Measurements from ENCODE around the gene TMEM63C. TPM values are rescaled to one million over a fixed set of nuclear protein-coding genes. Genes with fewer than 3 reads are reported as not detected.

The TMEM63C gene
- total RNA-seq, 1 donor from 2014 or later: 1.5 TPM

DNA sequence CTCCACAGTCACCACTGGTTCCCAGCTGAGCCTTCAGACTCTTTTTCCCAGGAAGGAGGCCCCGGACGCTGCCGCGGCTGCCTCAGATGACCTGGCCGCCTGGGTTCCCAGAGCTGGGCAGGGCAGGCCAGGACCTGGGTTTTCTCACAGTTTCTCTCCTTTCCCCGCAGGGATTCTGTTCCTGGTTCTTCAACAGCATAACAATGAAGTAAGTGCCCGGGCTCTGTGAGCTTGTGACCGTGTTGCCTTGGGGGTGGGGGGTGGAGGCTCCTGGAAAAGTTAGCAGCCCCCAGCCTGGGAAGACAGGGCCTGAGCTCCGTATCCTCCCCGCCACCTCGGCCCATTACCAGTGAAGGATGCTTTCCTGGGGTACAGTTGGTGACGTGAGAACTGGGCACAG lies 43.7 kb downstream of the TMEM63C start:
- ATAC-seq (ENCODE audit: low read depth) (no peak), DNase-seq (no peak)
- H3K27me3 Mint-ChIP-seq: peaks cover 2% of the 10 kb centered on the region
- no peaks in the 10 kb centered on the region for H3K36me3 Mint-ChIP-seq (ENCODE audit: low read depth)
- POLR2A ChIA-PET: no interaction called here
- TF ChIP-seq, protein P1, sequence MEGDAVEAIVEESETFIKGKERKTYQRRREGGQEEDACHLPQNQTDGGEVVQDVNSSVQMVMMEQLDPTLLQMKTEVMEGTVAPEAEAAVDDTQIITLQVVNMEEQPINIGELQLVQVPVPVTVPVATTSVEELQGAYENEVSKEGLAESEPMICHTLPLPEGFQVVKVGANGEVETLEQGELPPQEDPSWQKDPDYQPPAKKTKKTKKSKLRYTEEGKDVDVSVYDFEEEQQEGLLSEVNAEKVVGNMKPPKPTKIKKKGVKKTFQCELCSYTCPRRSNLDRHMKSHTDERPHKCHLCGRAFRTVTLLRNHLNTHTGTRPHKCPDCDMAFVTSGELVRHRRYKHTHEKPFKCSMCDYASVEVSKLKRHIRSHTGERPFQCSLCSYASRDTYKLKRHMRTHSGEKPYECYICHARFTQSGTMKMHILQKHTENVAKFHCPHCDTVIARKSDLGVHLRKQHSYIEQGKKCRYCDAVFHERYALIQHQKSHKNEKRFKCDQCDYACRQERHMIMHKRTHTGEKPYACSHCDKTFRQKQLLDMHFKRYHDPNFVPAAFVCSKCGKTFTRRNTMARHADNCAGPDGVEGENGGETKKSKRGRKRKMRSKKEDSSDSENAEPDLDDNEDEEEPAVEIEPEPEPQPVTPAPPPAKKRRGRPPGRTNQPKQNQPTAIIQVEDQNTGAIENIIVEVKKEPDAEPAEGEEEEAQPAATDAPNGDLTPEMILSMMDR (IDR thresholded peaks at IDR 0.05): no peak
- intact Hi-C loops (cut with micrococcal nuclease): no loop called here
- H3K4me1 Mint-ChIP-seq: no peaks in the 10 kb centered on the region
- H3K4me3 Mint-ChIP-seq: no peak overlapping the region
- CTCF ChIA-PET: no interaction called here
- H3K27ac Mint-ChIP-seq: no peak overlapping the region
- no peaks in the 10 kb centered on the region for H3K9me3 Mint-ChIP-seq

- Mint-ChIP-seq H3K36me3 (ENCODE audit: low read depth) (no peaks in the 10 kb centered on the region), H3K27ac (no peak overlapping the region), H3K9me3 (peaks cover under 1% of the 10 kb centered on the region), H3K4me3 (no peak overlapping the region), H3K27me3 (peaks cover 2% of the 10 kb centered on the region), H3K4me1 (no peaks in the 10 kb centered on the region)
- ChIA-PET POLR2A (no interaction called here), CTCF (no interaction called here)
- ATAC-seq (ENCODE audit: low read depth) (no peak), DNase-seq (no peak)
- intact Hi-C loops (cut with micrococcal nuclease): no loop called here
- TF ChIP-seq, protein P1 (IDR thresholded peaks at IDR 0.05): no peak
Measured at GRCh38 chr14:77225892-77226557, 44.4 kb downstream of the TMEM63C start.

DNA sequence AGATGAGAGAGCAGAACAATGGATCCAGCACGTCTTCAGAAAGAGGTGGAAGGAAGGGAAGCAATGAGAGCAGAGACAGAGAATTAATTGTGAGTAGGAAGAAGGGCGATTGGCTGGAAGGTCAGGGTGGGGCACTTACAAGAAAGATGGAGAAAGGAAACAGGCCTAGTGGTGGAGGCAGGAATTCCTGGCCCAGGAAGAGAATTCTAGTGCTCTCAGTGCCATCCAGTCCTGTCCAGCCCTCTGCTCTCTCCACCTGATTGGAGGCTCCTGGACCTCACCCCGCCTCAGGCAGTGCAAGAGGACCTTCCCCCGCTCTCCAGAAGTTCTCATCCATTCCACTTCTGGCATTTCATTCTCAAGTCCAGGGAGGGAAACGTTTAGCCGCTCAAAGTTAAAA lies 46.5 kb downstream of the TMEM63C start:
- intact Hi-C loops (cut with micrococcal nuclease): no loop called here
- peaks cover 2% of the 10 kb centered on the region for H3K9me3 Mint-ChIP-seq
- ATAC-seq (ENCODE audit: low read depth) (no peak), DNase-seq (no peak)
- ChIA-PET POLR2A (no interaction called here), CTCF (no interaction called here)
- no peaks in the 10 kb centered on the region for H3K36me3 Mint-ChIP-seq (ENCODE audit: low read depth)
- peaks cover 2% of the 10 kb centered on the region for H3K27me3 Mint-ChIP-seq
- H3K27ac Mint-ChIP-seq: no peak overlapping the region
- no peak overlapping the region for H3K4me3 Mint-ChIP-seq
- no peaks in the 10 kb centered on the region for H3K4me1 Mint-ChIP-seq
- TF ChIP-seq, protein P1 (IDR thresholded peaks at IDR 0.05): no peak

DNA sequence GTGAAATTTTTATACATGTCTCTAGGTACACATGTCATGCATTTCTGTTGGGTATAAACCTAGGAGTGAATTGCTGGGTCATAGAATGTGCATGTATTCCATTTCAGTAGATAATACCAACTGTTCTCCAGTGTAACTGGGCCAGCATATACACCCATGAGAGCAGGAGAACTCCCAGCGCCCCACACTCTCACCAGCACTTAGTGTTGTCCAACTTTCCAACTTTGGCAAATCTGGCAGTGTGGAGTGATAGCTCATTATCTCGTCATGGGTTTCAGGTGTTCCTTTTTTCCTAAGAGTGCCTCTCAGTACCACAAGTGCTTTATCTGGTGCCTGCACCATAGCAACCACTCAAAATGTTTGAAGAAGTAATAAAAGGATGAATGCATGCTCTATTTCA lies 49.3 kb downstream of the TMEM63C start:
- Mint-ChIP-seq H3K4me1 (no peaks in the 10 kb centered on the region), H3K27me3 (no peaks in the 10 kb centered on the region), H3K27ac (no peak overlapping the region), H3K36me3 (ENCODE audit: low read depth) (no peaks in the 10 kb centered on the region), H3K4me3 (no peak overlapping the region), H3K9me3 (peaks cover 2% of the 10 kb centered on the region)
- POLR2A ChIA-PET: no interaction called here
- DNase-seq (no peak), ATAC-seq (ENCODE audit: low read depth) (no peak)
- CTCF ChIA-PET: no interaction called here
- TF ChIP-seq, protein P1 (IDR thresholded peaks at IDR 0.05): no peak
- intact Hi-C loops (cut with micrococcal nuclease): no loop called here

- Mint-ChIP-seq H3K4me3 (no peak overlapping the region), H3K27me3 (no peaks in the 10 kb centered on the region), H3K9me3 (peaks cover 2% of the 10 kb centered on the region), H3K27ac (no peak overlapping the region), H3K4me1 (no peaks in the 10 kb centered on the region), H3K36me3 (ENCODE audit: low read depth) (no peaks in the 10 kb centered on the region)
- TF ChIP-seq, protein P1 (IDR thresholded peaks at IDR 0.05): no peak
- intact Hi-C loops (cut with micrococcal nuclease): no loop called here
- ChIA-PET POLR2A (no interaction called here), CTCF (no interaction called here)
- ATAC-seq (ENCODE audit: low read depth) (no peak), DNase-seq (no peak)
Measured at GRCh38 chr14:77231721-77232120, 50.1 kb downstream of the TMEM63C start.

Measured in activated B cell treated with CpG ODN at 0.5 μM for 24 hours (primary cell).